ENCODE data around the gene PLA2G2C. TPM values are rescaled to one million over a fixed set of nuclear protein-coding genes. Genes with fewer than 3 reads are reported as not detected.

The PLA2G2C gene
- total RNA-seq, 4 donors from 2014 or later: 0.31 to 0.81 TPM; not detected in 2

DNA sequence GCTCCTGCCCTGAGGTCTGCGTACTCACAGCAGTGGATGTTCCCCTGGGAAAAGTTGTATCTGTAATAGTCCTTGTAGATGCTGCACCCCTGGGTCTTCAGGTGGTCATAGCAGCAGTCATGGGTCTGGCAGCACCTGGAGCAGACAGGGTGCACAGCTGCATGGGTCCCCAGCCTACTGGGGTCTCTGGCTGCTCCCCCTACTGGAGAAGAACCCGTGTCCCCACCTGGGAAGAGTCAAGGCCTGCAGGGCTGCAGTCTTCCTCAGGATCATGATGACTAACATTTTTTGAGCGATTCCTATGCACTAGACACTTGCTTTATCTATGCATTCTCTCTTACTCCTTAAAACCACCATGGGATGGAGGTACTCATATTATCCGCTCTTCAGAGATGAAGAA, 70.8 kb downstream of the PLA2G2C start:
- 85 to 86% methylated on average over 1 to 3 of the region's 4 CpGs for WGBS, 2 donors (ENCODE audit: low coverage in 1 of 2)

DNA sequence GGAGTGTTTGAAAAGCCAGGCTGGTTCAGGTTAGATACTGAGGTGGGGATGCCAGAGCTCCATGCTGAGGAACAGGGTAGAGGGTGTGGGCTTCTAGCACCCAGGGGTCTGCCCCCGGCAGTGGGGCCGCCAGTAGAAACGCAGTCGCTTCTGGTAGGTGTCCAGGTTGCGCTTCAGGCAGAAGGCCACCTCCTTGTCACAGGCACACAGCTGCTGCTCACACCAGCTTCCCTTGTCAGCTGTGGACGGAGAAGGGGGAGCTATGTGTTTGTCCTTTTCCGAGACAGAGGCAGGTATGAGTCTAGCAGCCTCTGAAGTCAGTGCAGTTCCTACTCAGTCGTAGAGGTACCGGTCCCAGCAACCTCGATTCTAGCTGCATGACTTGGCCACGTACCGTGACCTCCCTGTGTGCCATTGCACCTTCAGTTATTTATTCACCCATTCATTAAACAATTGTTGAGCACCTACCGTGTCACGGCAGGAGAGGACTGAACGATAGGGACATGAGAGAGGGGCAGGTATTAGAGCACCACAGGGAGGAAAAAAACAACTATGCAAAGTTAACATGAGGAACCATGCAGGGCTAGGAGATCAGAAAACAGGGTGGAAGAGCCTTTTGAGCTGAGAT, 72.2 kb downstream of the PLA2G2C start:
- no peak for TF ChIP-seq CTCF (IDR thresholded peaks at IDR 0.05)
- no peak for TF ChIP-seq EP300 (IDR thresholded peaks at IDR 0.05)
- TF ChIP-seq POLR2AphosphoS5 (IDR thresholded peaks at IDR 0.05): no peak
- no peak overlapping the region for H3K4me3 ChIP-seq
- no peaks in the 10 kb centered on the region for H3K36me3 ChIP-seq
- no peaks in the 10 kb centered on the region for H3K4me1 ChIP-seq
- no peaks in the 10 kb centered on the region for H3K9me3 ChIP-seq
- H3K27ac ChIP-seq: no peak overlapping the region
- H3K27me3 ChIP-seq: peaks cover 5% of the 10 kb centered on the region
- ATAC-seq: no peak
- WGBS, 2 donors (ENCODE audit: low coverage in 1 of 2): 65% methylated on average over 8 of the region's 15 CpGs; no CpG with 5 or more reads in 1 of the 2 donors

More for the DNA sequence above, 70.8 kb downstream of the PLA2G2C start:
- Histone ChIP-seq H3K9me3 (no peaks in the 10 kb centered on the region), H3K4me3 (no peak overlapping the region), H3K27me3 (peaks cover 5% of the 10 kb centered on the region), H3K4me1 (no peaks in the 10 kb centered on the region), H3K27ac (no peak overlapping the region), H3K36me3 (no peaks in the 10 kb centered on the region)
- no peak for TF ChIP-seq EP300 (IDR thresholded peaks at IDR 0.05)
- no peak for TF ChIP-seq CTCF (IDR thresholded peaks at IDR 0.05)
- TF ChIP-seq POLR2AphosphoS5 (IDR thresholded peaks at IDR 0.05): no peak
- TF ChIP-seq POLR2A (IDR thresholded peaks at IDR 0.05): no peak
- no peak for ATAC-seq

Other genes starting within 250 kb of the PLA2G2C start
- gene PLA2G2A, start 206.9 kb downstream of the PLA2G2C start, total RNA-seq: 100 to 1,000 TPM in 1 of 4 donors, 10 to 100 TPM in 3; 16.5 to 300 (median 96.0) TPM
- 10 to 100 TPM in 3 of 4 donors, 1 to 10 TPM in 1; 8.8 to 47.1 (median 23.4) TPM for gene PLA2G5, start 116.3 kb downstream of the PLA2G2C start, total RNA-seq
- not detected for gene PLA2G2D, start 67.0 kb downstream of the PLA2G2C start, total RNA-seq
- gene PLA2G2F, start 47.2 kb downstream of the PLA2G2C start, total RNA-seq: not detected
- gene UBXN10, start 422 bp downstream of the PLA2G2C start, total RNA-seq: 10 to 100 TPM in 3 of 4 donors, 1 to 10 TPM in 1; 9.2 to 27.9 (median 18.8) TPM
- under 1 TPM in 1 of 4 donors, not detected in 3; 0.12 TPM for gene VWA5B1, start 104.4 kb upstream of the PLA2G2C start, total RNA-seq